Liver (tissue), 9 donors: ENCODE measurements around the gene CCDC92B. TPM values are rescaled to one million over a fixed set of nuclear protein-coding genes. Genes with fewer than 3 reads are reported as not detected.

ENCODE experiments used
- DNase-seq: peaks from one replicate; pipeline ENCODE4 v3.0.0-alpha.2; 2017; ENCODE audit warnings: low spot score
- H3K27ac ChIP-seq, 2 donors: one replicate each; pipeline ENCODE4 v1.7.0; 2013; ENCODE audit warnings: inconsistent platforms in 2 of 2, low read length in 2 of 2, control low read depth in 1 of 2, low read depth in 1 of 2, mild to moderate bottlenecking in 1 of 2
- H3K27me3 ChIP-seq, 4 donors: one replicate each; pipeline versions ENCODE4 v1.6.1 to v1.7.0; 2013; ENCODE audit warnings: low read length in 3 of 4, inconsistent platforms in 1 of 4, mild to moderate bottlenecking in 1 of 4, moderate library complexity in 1 of 4; ENCODE audit not compliant: control insufficient read depth in 4 of 4, insufficient read depth in 4 of 4
- H3K36me3 ChIP-seq, 4 donors: one replicate each; pipeline versions ENCODE4 v1.6.1 to v1.7.0; 2013; ENCODE audit warnings: low read length in 3 of 4, mild to moderate bottlenecking in 3 of 4, low read depth in 1 of 4, moderate library complexity in 1 of 4; ENCODE audit not compliant: control insufficient read depth in 4 of 4, insufficient read depth in 3 of 4
- H3K4me1 ChIP-seq, 4 donors: one replicate each; pipeline versions ENCODE4 v1.6.1 to v1.7.0; 2013; ENCODE audit warnings: low read length in 3 of 4, mild to moderate bottlenecking in 3 of 4, moderate library complexity in 1 of 4; ENCODE audit not compliant: control insufficient read depth in 4 of 4, insufficient read depth in 4 of 4
- H3K4me3 ChIP-seq, 3 donors: one replicate each; pipeline versions ENCODE4 v1.6.1 to v1.7.0; 2013; ENCODE audit warnings: low read length in 3 of 3, control low read depth in 1 of 3, low read depth in 1 of 3, mild to moderate bottlenecking in 1 of 3
- H3K9ac ChIP-seq, 2 donors: one replicate each; pipeline ENCODE4 v1.7.0; 2013; ENCODE audit warnings: low read length in 2 of 2, mild to moderate bottlenecking in 2 of 2, moderate library complexity in 2 of 2, control low read depth in 1 of 2, low read depth in 1 of 2
- H3K9me3 ChIP-seq, 4 donors: one replicate each; pipeline versions ENCODE4 v1.6.1 to v1.7.0; 2013; ENCODE audit warnings: low read length in 3 of 4; ENCODE audit not compliant: control insufficient read depth in 4 of 4
- EGR1 ChIP-seq, 2 donors: IDR thresholded peaks; 2 replicates each; pipeline ENCODE4 v1.6.1; 2016 to 2018; ENCODE audit warnings: antibody characterized with exemption in 2 of 2, low read depth in 2 of 2
- FOXA1 ChIP-seq: IDR thresholded peaks from 2 replicates; pipeline ENCODE4 v1.6.1; 2016; ENCODE audit warnings: antibody characterized with exemption
- FOXA2 ChIP-seq: IDR thresholded peaks from 2 replicates; pipeline ENCODE4 v1.6.1; 2016; ENCODE audit warnings: antibody characterized with exemption
- GABPA ChIP-seq, 2 donors: IDR thresholded peaks in 1 of 2; conservative IDR thresholded peaks in 1 of 2; 2 replicates each; pipeline ENCODE4 v1.6.1; 2016; ENCODE audit warnings: antibody characterized with exemption in 2 of 2, mild to moderate bottlenecking in 1 of 2, moderate library complexity in 1 of 2
- HNF4G ChIP-seq: IDR thresholded peaks from 2 replicates; pipeline ENCODE4 v1.6.1; 2016; ENCODE audit warnings: antibody characterized with exemption
- JUND ChIP-seq, 2 donors: IDR thresholded peaks; 2 replicates each; pipeline ENCODE4 v1.6.1; 2016; ENCODE audit warnings: antibody characterized with exemption in 2 of 2
- NR2F2 ChIP-seq: IDR thresholded peaks from 2 replicates; pipeline ENCODE4 v1.6.1; 2016; ENCODE audit warnings: antibody characterized with exemption
- RAD21 ChIP-seq, 2 donors: IDR thresholded peaks; 2 replicates each; pipeline ENCODE4 v1.6.1; 2016; ENCODE audit warnings: antibody characterized with exemption in 2 of 2, mild to moderate bottlenecking in 2 of 2
- RXRA ChIP-seq, 2 donors: IDR thresholded peaks; 2 replicates each; pipeline ENCODE4 v1.6.1; 2017 to 2018; ENCODE audit warnings: antibody characterized with exemption in 2 of 2, mild to moderate bottlenecking in 1 of 2
- SP1 ChIP-seq: IDR thresholded peaks from 2 replicates; pipeline ENCODE4 v1.6.1; 2018; ENCODE audit warnings: antibody characterized with exemption, mild to moderate bottlenecking
- TAF1 ChIP-seq: conservative IDR thresholded peaks from 2 replicates; pipeline ENCODE4 v1.6.1; 2016; ENCODE audit warnings: antibody characterized with exemption, mild to moderate bottlenecking
- YY1 ChIP-seq: IDR thresholded peaks from 2 replicates; pipeline ENCODE4 v1.6.1; 2016; ENCODE audit warnings: antibody characterized with exemption, mild to moderate bottlenecking
- WGBS: extraction: QIAGEN DNeasy Blood & Tissue Kit; methylation state at CpG from one replicate; pipeline ENCODE4 v1.1.7; 2013; 5-methylcytosine and 5-hydroxymethylcytosine counted together
- polyA plus RNA-seq, 2 donors: library from polyadenylated mRNA; stranded (reverse) in 1 of 2; unstranded in 1 of 2; fragments of 200-250 nt in 1 of 2; fragments of >200 nt in 1 of 2; fragmentation: Nextera tagmentation in 1 of 2; extraction: Ambion mirVana in 1 of 2; gene quantifications; one replicate each; pipeline versions ENCODE4 v1.2.1 to v1.2.3, GENCODE V29; 2013 to 2015
- total RNA-seq, 2 donors: library from RNA; depleted of rRNA; stranded (reverse); fragments of >200 nt; gene quantifications; one replicate each; pipeline ENCODE4 v1.2.3, GENCODE V29; 2014
- TF ChIP-seq, protein P1 (sequence below): IDR thresholded peaks from 2 replicates; pipeline ENCODE4 v1.6.1; 2016; ENCODE audit warnings: antibody characterized with exemption
- TF ChIP-seq, protein P2 (sequence below): IDR thresholded peaks from 2 replicates; pipeline ENCODE4 v1.6.1; 2016; ENCODE audit warnings: antibody characterized with exemption, mild to moderate bottlenecking
- TF ChIP-seq, protein P3 (sequence below): fragments of 150-350 bp; IDR thresholded peaks from 2 replicates; pipeline ENCODE4 v1.5.1; 2017; ENCODE audit warnings: improper control_type of control experiment, low read depth, low read length; ENCODE audit not compliant: missing input control
- TF ChIP-seq, protein P4 (sequence below): IDR thresholded peaks from 2 replicates; pipeline ENCODE4 v1.6.1; 2016; ENCODE audit warnings: antibody characterized with exemption
- TF ChIP-seq, protein P5 (sequence below): IDR thresholded peaks from 2 replicates; pipeline ENCODE4 v1.6.1; 2016; ENCODE audit warnings: antibody characterized with exemption
- donor health status: healthy.
- donor health status: healthy.
- donor health status: healthy.
- donor health status: healthy.
- donor health status: healthy.

Gene CCDC92B
- total and polyA plus RNA-seq, 4 donors = not detected

DNA sequence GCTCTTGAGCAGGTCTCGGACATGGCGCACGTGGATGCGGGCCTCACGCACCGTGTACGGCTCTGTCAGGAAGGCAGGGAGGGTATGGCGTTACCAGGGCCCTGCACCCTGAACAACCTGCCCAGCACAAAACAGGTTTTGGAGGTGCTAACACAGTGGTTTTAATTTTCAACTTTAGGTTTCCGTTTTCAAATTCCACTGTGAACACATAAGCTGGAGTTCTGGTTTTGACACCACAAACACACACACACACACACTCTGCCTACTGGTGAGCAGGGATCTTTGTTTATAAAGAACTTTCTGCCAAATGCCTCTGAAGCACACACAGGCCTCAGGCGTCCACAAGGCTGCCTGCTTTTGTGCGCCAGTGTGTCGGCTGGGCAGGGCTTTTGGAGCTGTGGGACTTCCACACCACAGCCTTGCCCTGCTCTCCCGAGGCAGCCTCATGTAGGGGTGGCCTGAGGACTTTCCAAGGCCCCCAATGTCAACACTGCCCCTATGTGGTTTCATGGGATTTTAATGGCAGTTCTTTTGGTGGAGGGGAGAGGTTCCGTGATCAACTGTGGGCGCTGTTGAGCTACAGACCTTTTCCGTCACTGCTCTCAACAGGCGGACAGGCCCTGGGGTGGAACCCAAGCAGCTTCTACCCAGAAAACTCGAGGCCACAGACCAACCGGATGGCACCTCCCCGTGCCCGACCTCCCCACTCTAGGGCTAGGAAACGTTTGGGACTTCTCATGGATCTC is 47.3 kb downstream of the CCDC92B start:
- no peak for TF ChIP-seq NR2F2
- TF ChIP-seq, protein P1, sequence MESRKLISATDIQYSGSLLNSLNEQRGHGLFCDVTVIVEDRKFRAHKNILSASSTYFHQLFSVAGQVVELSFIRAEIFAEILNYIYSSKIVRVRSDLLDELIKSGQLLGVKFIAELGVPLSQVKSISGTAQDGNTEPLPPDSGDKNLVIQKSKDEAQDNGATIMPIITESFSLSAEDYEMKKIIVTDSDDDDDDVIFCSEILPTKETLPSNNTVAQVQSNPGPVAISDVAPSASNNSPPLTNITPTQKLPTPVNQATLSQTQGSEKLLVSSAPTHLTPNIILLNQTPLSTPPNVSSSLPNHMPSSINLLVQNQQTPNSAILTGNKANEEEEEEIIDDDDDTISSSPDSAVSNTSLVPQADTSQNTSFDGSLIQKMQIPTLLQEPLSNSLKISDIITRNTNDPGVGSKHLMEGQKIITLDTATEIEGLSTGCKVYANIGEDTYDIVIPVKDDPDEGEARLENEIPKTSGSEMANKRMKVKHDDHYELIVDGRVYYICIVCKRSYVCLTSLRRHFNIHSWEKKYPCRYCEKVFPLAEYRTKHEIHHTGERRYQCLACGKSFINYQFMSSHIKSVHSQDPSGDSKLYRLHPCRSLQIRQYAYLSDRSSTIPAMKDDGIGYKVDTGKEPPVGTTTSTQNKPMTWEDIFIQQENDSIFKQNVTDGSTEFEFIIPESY = no peak
- TF ChIP-seq TAF1 = no peak
- TF ChIP-seq HNF4G = no peak
- TF ChIP-seq RAD21 (IDR thresholded peaks at IDR 0.05) = no peak
- TF ChIP-seq GABPA (IDR thresholded peaks at IDR 0.05 in 1 of 2, conservative IDR thresholded peaks at IDR 0.05 in 1 of 2) = no peak
- TF ChIP-seq EGR1 (IDR thresholded peaks at IDR 0.05; ENCODE audit: low read depth in 2 of 2) = no peak
- TF ChIP-seq FOXA1 = no peak
- TF ChIP-seq SP1 = no peak
- no peak for TF ChIP-seq JUND (IDR thresholded peaks at IDR 0.05)
- TF ChIP-seq, protein P2, sequence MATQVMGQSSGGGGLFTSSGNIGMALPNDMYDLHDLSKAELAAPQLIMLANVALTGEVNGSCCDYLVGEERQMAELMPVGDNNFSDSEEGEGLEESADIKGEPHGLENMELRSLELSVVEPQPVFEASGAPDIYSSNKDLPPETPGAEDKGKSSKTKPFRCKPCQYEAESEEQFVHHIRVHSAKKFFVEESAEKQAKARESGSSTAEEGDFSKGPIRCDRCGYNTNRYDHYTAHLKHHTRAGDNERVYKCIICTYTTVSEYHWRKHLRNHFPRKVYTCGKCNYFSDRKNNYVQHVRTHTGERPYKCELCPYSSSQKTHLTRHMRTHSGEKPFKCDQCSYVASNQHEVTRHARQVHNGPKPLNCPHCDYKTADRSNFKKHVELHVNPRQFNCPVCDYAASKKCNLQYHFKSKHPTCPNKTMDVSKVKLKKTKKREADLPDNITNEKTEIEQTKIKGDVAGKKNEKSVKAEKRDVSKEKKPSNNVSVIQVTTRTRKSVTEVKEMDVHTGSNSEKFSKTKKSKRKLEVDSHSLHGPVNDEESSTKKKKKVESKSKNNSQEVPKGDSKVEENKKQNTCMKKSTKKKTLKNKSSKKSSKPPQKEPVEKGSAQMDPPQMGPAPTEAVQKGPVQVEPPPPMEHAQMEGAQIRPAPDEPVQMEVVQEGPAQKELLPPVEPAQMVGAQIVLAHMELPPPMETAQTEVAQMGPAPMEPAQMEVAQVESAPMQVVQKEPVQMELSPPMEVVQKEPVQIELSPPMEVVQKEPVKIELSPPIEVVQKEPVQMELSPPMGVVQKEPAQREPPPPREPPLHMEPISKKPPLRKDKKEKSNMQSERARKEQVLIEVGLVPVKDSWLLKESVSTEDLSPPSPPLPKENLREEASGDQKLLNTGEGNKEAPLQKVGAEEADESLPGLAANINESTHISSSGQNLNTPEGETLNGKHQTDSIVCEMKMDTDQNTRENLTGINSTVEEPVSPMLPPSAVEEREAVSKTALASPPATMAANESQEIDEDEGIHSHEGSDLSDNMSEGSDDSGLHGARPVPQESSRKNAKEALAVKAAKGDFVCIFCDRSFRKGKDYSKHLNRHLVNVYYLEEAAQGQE = no peak
- TF ChIP-seq RXRA (IDR thresholded peaks at IDR 0.05) = no peak
- TF ChIP-seq, protein P3, sequence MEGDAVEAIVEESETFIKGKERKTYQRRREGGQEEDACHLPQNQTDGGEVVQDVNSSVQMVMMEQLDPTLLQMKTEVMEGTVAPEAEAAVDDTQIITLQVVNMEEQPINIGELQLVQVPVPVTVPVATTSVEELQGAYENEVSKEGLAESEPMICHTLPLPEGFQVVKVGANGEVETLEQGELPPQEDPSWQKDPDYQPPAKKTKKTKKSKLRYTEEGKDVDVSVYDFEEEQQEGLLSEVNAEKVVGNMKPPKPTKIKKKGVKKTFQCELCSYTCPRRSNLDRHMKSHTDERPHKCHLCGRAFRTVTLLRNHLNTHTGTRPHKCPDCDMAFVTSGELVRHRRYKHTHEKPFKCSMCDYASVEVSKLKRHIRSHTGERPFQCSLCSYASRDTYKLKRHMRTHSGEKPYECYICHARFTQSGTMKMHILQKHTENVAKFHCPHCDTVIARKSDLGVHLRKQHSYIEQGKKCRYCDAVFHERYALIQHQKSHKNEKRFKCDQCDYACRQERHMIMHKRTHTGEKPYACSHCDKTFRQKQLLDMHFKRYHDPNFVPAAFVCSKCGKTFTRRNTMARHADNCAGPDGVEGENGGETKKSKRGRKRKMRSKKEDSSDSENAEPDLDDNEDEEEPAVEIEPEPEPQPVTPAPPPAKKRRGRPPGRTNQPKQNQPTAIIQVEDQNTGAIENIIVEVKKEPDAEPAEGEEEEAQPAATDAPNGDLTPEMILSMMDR = no peak
- TF ChIP-seq, protein P4, sequence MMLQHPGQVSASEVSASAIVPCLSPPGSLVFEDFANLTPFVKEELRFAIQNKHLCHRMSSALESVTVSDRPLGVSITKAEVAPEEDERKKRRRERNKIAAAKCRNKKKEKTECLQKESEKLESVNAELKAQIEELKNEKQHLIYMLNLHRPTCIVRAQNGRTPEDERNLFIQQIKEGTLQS = no peak
- TF ChIP-seq FOXA2 = no peak
- TF ChIP-seq YY1 = no peak
- TF ChIP-seq, protein P5, sequence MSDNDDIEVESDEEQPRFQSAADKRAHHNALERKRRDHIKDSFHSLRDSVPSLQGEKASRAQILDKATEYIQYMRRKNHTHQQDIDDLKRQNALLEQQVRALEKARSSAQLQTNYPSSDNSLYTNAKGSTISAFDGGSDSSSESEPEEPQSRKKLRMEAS = no peak
- no peaks in the 10 kb centered on the region for H3K9me3 ChIP-seq
- peaks cover 14 to 38% (median 35%) of the 10 kb centered on the region in 4 donors for H3K4me1 ChIP-seq
- H3K27me3 ChIP-seq = no peaks in the 10 kb centered on the region
- no peak overlapping the region for H3K9ac ChIP-seq
- H3K27ac ChIP-seq = no peak overlapping the region
- DNase-seq = no peak
- WGBS = 92% methylated on average over 22 of the region's 22 CpGs
- H3K36me3 ChIP-seq = peaks cover 25 to 64% (median 36%) of the 10 kb centered on the region in 4 donors
- no peak overlapping the region for H3K4me3 ChIP-seq
